ENCODE data around the gene TBL1X.
"Not testable (repeated sequence)": the region's sequence is repeated elsewhere in the genome, so short reads cannot be mapped to it uniquely, and the experiment has no call there.

Gene TBL1X

GRCh38 chrX:9438933-9439494, 25.8 kb upstream of the TBL1X start:
- H3K9ac ChIP-seq (ENCODE audit: low read length) = no peak overlapping the region
- no peak overlapping the region for H3K4me3 ChIP-seq (ENCODE audit: low read length)
- H3K27me3 ChIP-seq (ENCODE audit: control insufficient read depth, insufficient read depth, low read length) = no peaks in the 10 kb centered on the region
- H3K27ac ChIP-seq (ENCODE audit: low read depth, low read length) = no peak overlapping the region
- H3K36me3 ChIP-seq (ENCODE audit: control insufficient read depth, insufficient read depth, low read length) = no peaks in the 10 kb centered on the region
- H3K4me1 ChIP-seq (ENCODE audit: control insufficient read depth, insufficient read depth, low read length) = peaks cover 2% of the 10 kb centered on the region

GRCh38 chrX:9440116-9440844, 24.6 kb upstream of the TBL1X start:
- Histone ChIP-seq H3K36me3 (ENCODE audit: control insufficient read depth, insufficient read depth, low read length) (no peaks in the 10 kb centered on the region), H3K4me3 (ENCODE audit: low read length) (no peak overlapping the region), H3K4me1 (ENCODE audit: control insufficient read depth, insufficient read depth, low read length) (peaks cover 2% of the 10 kb centered on the region), H3K9ac (ENCODE audit: low read length) (no peak overlapping the region), H3K27me3 (ENCODE audit: control insufficient read depth, insufficient read depth, low read length) (no peaks in the 10 kb centered on the region), H3K27ac (ENCODE audit: low read depth, low read length) (no peak overlapping the region)

GRCh38 chrX:9442056-9442455, 22.8 kb upstream of the TBL1X start:
- H3K4me1 ChIP-seq (ENCODE audit: control insufficient read depth, insufficient read depth, low read length) = peaks cover 2% of the 10 kb centered on the region
- no peaks in the 10 kb centered on the region for H3K36me3 ChIP-seq (ENCODE audit: control insufficient read depth, insufficient read depth, low read length)
- H3K27me3 ChIP-seq (ENCODE audit: control insufficient read depth, insufficient read depth, low read length) = no peaks in the 10 kb centered on the region
- H3K9ac ChIP-seq (ENCODE audit: low read length) = no peak overlapping the region
- H3K27ac ChIP-seq (ENCODE audit: low read depth, low read length) = no peak overlapping the region
- no peak overlapping the region for H3K4me3 ChIP-seq (ENCODE audit: low read length)

- Histone ChIP-seq H3K36me3 (ENCODE audit: control insufficient read depth, insufficient read depth, low read length) (no peaks in the 10 kb centered on the region), H3K4me1 (ENCODE audit: control insufficient read depth, insufficient read depth, low read length) (peaks cover 2% of the 10 kb centered on the region), H3K27me3 (ENCODE audit: control insufficient read depth, insufficient read depth, low read length) (no peaks in the 10 kb centered on the region), H3K4me3 (ENCODE audit: low read length) (no peak overlapping the region), H3K9ac (ENCODE audit: low read length) (no peak overlapping the region), H3K27ac (ENCODE audit: low read depth, low read length) (no peak overlapping the region)
Observed at GRCh38 chrX:9443327-9443726, 21.5 kb upstream of the TBL1X start.

GRCh38 chrX:9447906-9448305, 17.0 kb upstream of the TBL1X start:
- Histone ChIP-seq H3K4me1 (ENCODE audit: control insufficient read depth, insufficient read depth, low read length) (no peaks in the 10 kb centered on the region), H3K9ac (ENCODE audit: low read length) (no peak overlapping the region), H3K4me3 (ENCODE audit: low read length) (no peak overlapping the region), H3K27ac (ENCODE audit: low read depth, low read length) (no peak overlapping the region), H3K36me3 (ENCODE audit: control insufficient read depth, insufficient read depth, low read length) (no peaks in the 10 kb centered on the region), H3K27me3 (ENCODE audit: control insufficient read depth, insufficient read depth, low read length) (no peaks in the 10 kb centered on the region)

- Histone ChIP-seq H3K27me3 (ENCODE audit: control insufficient read depth, insufficient read depth, low read length) (no peaks in the 10 kb centered on the region), H3K4me1 (ENCODE audit: control insufficient read depth, insufficient read depth, low read length) (no peaks in the 10 kb centered on the region), H3K36me3 (ENCODE audit: control insufficient read depth, insufficient read depth, low read length) (no peaks in the 10 kb centered on the region), H3K4me3 (ENCODE audit: low read length) (no peak overlapping the region), H3K9ac (ENCODE audit: low read length) (no peak overlapping the region), H3K27ac (ENCODE audit: low read depth, low read length) (no peak overlapping the region)
Observed at GRCh38 chrX:9456250-9457074, 8.4 kb upstream of the TBL1X start.

- not testable (repeated sequence) for H3K4me1 ChIP-seq (ENCODE audit: control insufficient read depth, insufficient read depth, low read length); H3K27ac ChIP-seq (ENCODE audit: low read depth, low read length); H3K27me3 ChIP-seq (ENCODE audit: control insufficient read depth, insufficient read depth, low read length)
Observed at GRCh38 chrX:9458034-9458433, 6.8 kb upstream of the TBL1X start.

GRCh38 chrX:9458516-9459078, 6.3 kb upstream of the TBL1X start:
- no peak overlapping the region for H3K27ac ChIP-seq (ENCODE audit: low read depth, low read length)
- H3K4me1 ChIP-seq (ENCODE audit: control insufficient read depth, insufficient read depth, low read length) = peaks cover 4% of the 10 kb centered on the region
- no peaks in the 10 kb centered on the region for H3K36me3 ChIP-seq (ENCODE audit: control insufficient read depth, insufficient read depth, low read length)
- no peak overlapping the region for H3K4me3 ChIP-seq (ENCODE audit: low read length)
- no peak overlapping the region for H3K9ac ChIP-seq (ENCODE audit: low read length)
- H3K27me3 ChIP-seq (ENCODE audit: control insufficient read depth, insufficient read depth, low read length) = no peaks in the 10 kb centered on the region

More at GRCh38 chrX:9458034-9458433, 6.8 kb upstream of the TBL1X start:
- not testable (repeated sequence) for H3K36me3 ChIP-seq (ENCODE audit: control insufficient read depth, insufficient read depth, low read length); H3K9ac ChIP-seq (ENCODE audit: low read length); H3K4me3 ChIP-seq (ENCODE audit: low read length)

- H3K9ac ChIP-seq (ENCODE audit: low read length) = no peak overlapping the region
- no peak overlapping the region for H3K4me3 ChIP-seq (ENCODE audit: low read length)
- peaks cover 4% of the 10 kb centered on the region for H3K4me1 ChIP-seq (ENCODE audit: control insufficient read depth, insufficient read depth, low read length)
- H3K36me3 ChIP-seq (ENCODE audit: control insufficient read depth, insufficient read depth, low read length) = no peaks in the 10 kb centered on the region
- H3K27me3 ChIP-seq (ENCODE audit: control insufficient read depth, insufficient read depth, low read length) = no peaks in the 10 kb centered on the region
- H3K27ac ChIP-seq (ENCODE audit: low read depth, low read length) = no peak overlapping the region
Observed at GRCh38 chrX:9459186-9459748, 5.6 kb upstream of the TBL1X start.

- Histone ChIP-seq H3K36me3 (ENCODE audit: control insufficient read depth, insufficient read depth, low read length) (no peaks in the 10 kb centered on the region), H3K27ac (ENCODE audit: low read depth, low read length) (no peak overlapping the region), H3K9ac (ENCODE audit: low read length) (no peak overlapping the region), H3K4me3 (ENCODE audit: low read length) (no peak overlapping the region), H3K4me1 (ENCODE audit: control insufficient read depth, insufficient read depth, low read length) (peaks cover 4% of the 10 kb centered on the region), H3K27me3 (ENCODE audit: control insufficient read depth, insufficient read depth, low read length) (no peaks in the 10 kb centered on the region)
Observed at GRCh38 chrX:9461087-9461486, 3.8 kb upstream of the TBL1X start.

- Histone ChIP-seq H3K36me3 (ENCODE audit: control insufficient read depth, insufficient read depth, low read length) (no peaks in the 10 kb centered on the region), H3K27ac (ENCODE audit: low read depth, low read length) (no peak overlapping the region), H3K27me3 (ENCODE audit: control insufficient read depth, insufficient read depth, low read length) (no peaks in the 10 kb centered on the region), H3K4me1 (ENCODE audit: control insufficient read depth, insufficient read depth, low read length) (peaks cover 4% of the 10 kb centered on the region), H3K9ac (ENCODE audit: low read length) (no peak overlapping the region), H3K4me3 (ENCODE audit: low read length) (no peak overlapping the region)
Observed at GRCh38 chrX:9462456-9462855, 2.4 kb upstream of the TBL1X start.

Measured in rectal smooth muscle tissue (tissue), 1 donor.